ENCODE results near the gene UTF1. TPM values are rescaled to one million over a fixed set of nuclear protein-coding genes. Genes with fewer than 3 reads are reported as not detected.

Gene UTF1
- total and polyA plus RNA-seq, 2 of the 8 experiments (the other 6 are each of a cell fraction or from before 2014, with no cell fraction given), result 0.47 to 21.8 TPM

GRCh38 chr10:133198621-133199487 is 31.2 kb upstream of the UTF1 start:
- H3K27me3 ChIP-seq (replicated peaks in 1 of 4; ENCODE audit: control insufficient read depth in 3 of 4, extremely low read depth in 1 of 4, insufficient read depth in 3 of 4, low read length in 3 of 4), result no peaks in the 10 kb centered on the region
- no peak overlapping the region for H3K9ac ChIP-seq (replicated peaks in 1 of 4; ENCODE audit: extremely low read depth in 1 of 4, low read depth in 3 of 4, low read length in 3 of 4)
- H3K23me2 ChIP-seq (ENCODE audit: low read depth, low read length), result no peaks in the 10 kb centered on the region
- no peak overlapping the region for H4K5ac ChIP-seq (ENCODE audit: insufficient read length, low read depth, low read length)
- no peak overlapping the region for H3K4me2 ChIP-seq (ENCODE audit: insufficient read depth in 1 of 2, low read depth in 2 of 2, low read length in 2 of 2)
- no peak overlapping the region for H2BK120ac ChIP-seq (replicated peaks; ENCODE audit: low read depth, low read length)
- no peak overlapping the region for H3K4ac ChIP-seq (replicated peaks; ENCODE audit: insufficient read length, low read depth, low read length)
- no peak overlapping the region for H2BK12ac ChIP-seq (ENCODE audit: low read depth, low read length)
- no peak overlapping the region for H4K8ac ChIP-seq (ENCODE audit: extremely low read depth, insufficient read depth, low read length)
- H2AK5ac ChIP-seq (ENCODE audit: low read depth, low read length), result no peak overlapping the region
- CTCF ChIA-PET (ENCODE audit: partially characterized antibody), result interaction anchor here (0.6 to 4.5 kb wide), 3 partner anchors 38 to 74 kb away, joined by 3 to 40 read pairs (median 4); no protein-coding TSS in a partner anchor
- no peak overlapping the region for H2BK5ac ChIP-seq (ENCODE audit: low read depth, low read length)
- no peaks in the 10 kb centered on the region for H3K4me1 ChIP-seq (replicated peaks in 1 of 4; ENCODE audit: control insufficient read depth in 3 of 4, insufficient read depth in 4 of 4, low read length in 3 of 4)
- H3K79me1 ChIP-seq (ENCODE audit: low read depth, low read length), result 0 out of 2 replicates have a peak, but pooled peaks cover 2% of the 10 kb centered on the region
- no peak overlapping the region for H3K23ac ChIP-seq (ENCODE audit: insufficient read length)
- H3K36me3 ChIP-seq (ENCODE audit: control insufficient read depth in 2 of 4, insufficient read depth in 4 of 4, low read length in 3 of 4), result peaks cover 0 to 6% (median 0%) of the 10 kb centered on the region in 4 experiments; a peak in 2 of 8 replicates
- 94% methylated on average over 18 of the region's 54 CpGs; no CpG with 5 or more reads in 1 of the 2 experiments for WGBS, 2 experiments (ENCODE audit: extremely low coverage in 1 of 2, insufficient coverage in 1 of 2, insufficient read length in 1 of 2, insufficient replicate concordance in 2 of 2, low coverage in 1 of 2, low lambda C conversion rate in 2 of 2, missing lambda C conversion rate in 1 of 2)
- H3K14ac ChIP-seq (ENCODE audit: insufficient read length), result no peak overlapping the region
- H2BK20ac ChIP-seq (ENCODE audit: low read length), result no peak overlapping the region
- H3K4me3 ChIP-seq (ENCODE audit: extremely low read depth in 1 of 4, insufficient read depth in 2 of 4, low read depth in 3 of 4, low read length in 4 of 4), result no peak overlapping the region
- FAIRE-seq, result no peak
- H4K91ac ChIP-seq (replicated peaks; ENCODE audit: insufficient read length, low read length), result peak overlapping the region; percentile 5
- POLR2A ChIA-PET (ENCODE audit: partially characterized antibody), result interaction anchor here (1.0 to 2.9 kb wide), 5 partner anchors 8 to 19 kb away, joined by 3 to 11 read pairs (median 5); no protein-coding TSS in a partner anchor
- H3K27ac ChIP-seq (ENCODE audit: low read depth, low read length), result no peak overlapping the region
- peaks cover 1 to 3% of the 10 kb centered on the region in 2 experiments; a peak in 3 of 4 replicates for H3K9me3 ChIP-seq (ENCODE audit: insufficient read depth in 2 of 2, low read depth in 1 of 2, low read length in 1 of 2)
- no peaks in the 10 kb centered on the region for H4K20me1 ChIP-seq (replicated peaks in 1 of 2; ENCODE audit: control insufficient read depth in 1 of 2, insufficient read depth in 2 of 2, low read length in 2 of 2)
- no peak overlapping the region for H2BK15ac ChIP-seq (ENCODE audit: low read length)
- DNase-seq (ENCODE audit: low read depth in 1 of 2, low spot score in 2 of 2), result no peak
- H3K18ac ChIP-seq (ENCODE audit: extremely low read depth, low read length), result no peak overlapping the region
- H3K79me2 ChIP-seq (ENCODE audit: control insufficient read depth in 1 of 2, insufficient read depth in 2 of 2, low read length in 2 of 2), result no peaks in the 10 kb centered on the region
- no peak overlapping the region for H3K56ac ChIP-seq (replicated peaks; ENCODE audit: insufficient read length, low read depth, low read length)
- no peak overlapping the region for H2AFZ ChIP-seq (ENCODE audit: low read length)
- TF ChIP-seq BRCA1 (IDR thresholded peaks at IDR 0.05; ENCODE audit: low read depth, low read length), result no peak
- no peak for TF ChIP-seq BCL11A (IDR thresholded peaks at IDR 0.05; ENCODE audit: low read depth in 2 of 2, low read length in 2 of 2)
- TF ChIP-seq CEBPB (IDR thresholded peaks at IDR 0.05; ENCODE audit: low read depth, low read length), result no peak
- no peak for TF ChIP-seq ATF2 (IDR thresholded peaks at IDR 0.05; ENCODE audit: low read length)
- TF ChIP-seq SP4 (IDR thresholded peaks at IDR 0.05; ENCODE audit: low read length), result no peak
- no peak for TF ChIP-seq BACH1 (IDR thresholded peaks at IDR 0.05; ENCODE audit: low read length)
- TF ChIP-seq KDM5A (IDR thresholded peaks at IDR 0.05; ENCODE audit: low read length), result no peak
